Measurements from ENCODE around the gene STARD10. TPM values are rescaled to one million over a fixed set of nuclear protein-coding genes. Genes with fewer than 3 reads are reported as not detected.
"Not testable (repeated sequence)": the region's sequence is repeated elsewhere in the genome, so short reads cannot be mapped to it uniquely, and the experiment has no call there.

Gene STARD10
- total RNA-seq, 1 experiment from 2014 or later, result 58.4 TPM

DNA sequence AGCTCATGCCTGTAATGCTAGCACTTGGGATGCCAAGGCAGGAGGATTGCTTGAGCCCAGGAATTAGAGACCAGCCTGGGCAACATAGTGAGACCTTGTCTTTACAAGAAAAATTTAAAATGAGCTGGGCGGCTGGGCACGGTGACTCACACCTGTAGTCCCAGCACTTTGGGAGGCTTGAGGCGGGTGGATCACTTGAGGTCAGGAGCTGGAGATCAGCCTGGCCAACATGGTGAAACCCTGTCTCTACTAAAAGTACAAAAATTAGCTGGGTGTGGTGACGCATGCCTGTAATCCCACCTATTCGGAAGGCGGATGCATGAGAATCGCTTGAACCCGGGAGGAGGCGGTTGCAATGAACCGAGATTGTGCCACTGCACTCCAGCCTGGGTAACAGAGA, 17.8 kb upstream of the STARD10 start:
- H3K79me2 ChIP-seq (ENCODE audit: insufficient read depth, low read length), result peaks cover 27% of the 10 kb centered on the region
- H2AFZ ChIP-seq (ENCODE audit: low read depth, low read length, poor library complexity, severe bottlenecking); H4K20me1 ChIP-seq (ENCODE audit: insufficient read depth); intact Hi-C loops (cut with micrococcal nuclease); H3K27ac ChIP-seq (ENCODE audit: low read depth, low read length); H3K9me3 ChIP-seq (ENCODE audit: control insufficient read depth in 1 of 2, insufficient read depth in 1 of 2, low read depth in 1 of 2, low read length in 2 of 2); H3K9me2 ChIP-seq (ENCODE audit: insufficient read depth); ATAC-seq; H3K27me3 ChIP-seq (ENCODE audit: insufficient read depth, low read length); H3K9ac ChIP-seq (ENCODE audit: low read length); H3K4me3 ChIP-seq (replicated peaks in 1 of 2; ENCODE audit: low read depth in 1 of 2, low read length in 2 of 2); H3K36me3 ChIP-seq (ENCODE audit: control insufficient read depth in 1 of 2, insufficient read depth in 2 of 2, low read length in 2 of 2); POLR2A ChIA-PET; RAD21 ChIA-PET (ENCODE audit: low non-redundant PET in 1 of 2, low total read pairs in 2 of 2, uncharacterized antibody in 2 of 2, unreplicated experiment in 2 of 2); BruUV-seq (replicated peaks); DNase-seq (ENCODE audit: low read depth, low spot score): not testable (repeated sequence)
- CTCF ChIA-PET, result interaction anchor here (0.6 to 2.8 kb wide), 2 partner anchors 17 to 88 kb away, joined by 3 to 27 read pairs; no protein-coding TSS in a partner anchor
- H3K4me2 ChIP-seq (ENCODE audit: low read length), result peak overlapping the region; percentile 100; the same call in 1 of the 2 replicates
- peaks cover 9 to 38% of the 10 kb centered on the region in 2 experiments; a peak in 3 of 4 replicates for H3K4me1 ChIP-seq (ENCODE audit: control insufficient read depth in 1 of 2, insufficient read depth in 2 of 2, low read length in 2 of 2)

DNA sequence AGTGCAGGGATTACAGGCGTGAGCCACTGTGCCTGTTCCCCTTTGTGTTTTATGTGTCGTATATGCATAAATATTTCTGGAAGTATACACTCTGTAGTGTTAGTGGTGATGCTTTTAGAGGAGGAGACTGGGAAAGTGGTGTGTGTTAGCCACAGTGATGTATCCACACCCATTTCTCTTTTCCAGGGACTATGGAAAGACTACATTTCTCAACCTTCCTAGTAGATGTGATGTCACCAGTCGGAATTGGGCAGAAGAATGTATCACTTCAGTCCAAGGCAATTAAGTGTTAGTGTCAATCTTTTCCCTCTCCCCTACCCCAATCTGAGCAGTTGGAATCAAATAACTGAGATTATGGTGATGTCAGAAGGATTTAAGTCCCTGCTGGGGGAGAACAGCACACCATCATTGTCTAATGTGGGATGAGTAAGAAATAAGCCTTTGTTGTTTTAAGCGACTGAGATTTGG, 14.5 kb upstream of the STARD10 start:
- no TSS peak for BruUV-seq (replicated peaks)
- Histone ChIP-seq H3K9me2 (ENCODE audit: insufficient read depth) (no peaks in the 10 kb centered on the region), H3K4me1 (ENCODE audit: control insufficient read depth in 1 of 2, insufficient read depth in 2 of 2, low read length in 2 of 2) (peaks cover 6 to 15% of the 10 kb centered on the region in 2 experiments; a peak in 2 of 4 replicates), H3K4me3 (replicated peaks in 1 of 2; ENCODE audit: low read depth in 1 of 2, low read length in 2 of 2) (no peak overlapping the region), H3K27ac (ENCODE audit: low read depth, low read length) (no peak overlapping the region), H4K20me1 (ENCODE audit: insufficient read depth) (no peaks in the 10 kb centered on the region), H3K9ac (ENCODE audit: low read length) (no peak overlapping the region), H3K9me3 (ENCODE audit: control insufficient read depth in 1 of 2, insufficient read depth in 1 of 2, low read depth in 1 of 2, low read length in 2 of 2) (no peaks in the 10 kb centered on the region), H3K4me2 (ENCODE audit: low read length) (no peak overlapping the region), H3K27me3 (ENCODE audit: insufficient read depth, low read length) (no peaks in the 10 kb centered on the region), H3K36me3 (ENCODE audit: control insufficient read depth in 1 of 2, insufficient read depth in 2 of 2, low read length in 2 of 2) (peaks cover 0 to 9% of the 10 kb centered on the region in 2 experiments; a peak in 1 of 4 replicates), H2AFZ (ENCODE audit: low read depth, low read length, poor library complexity, severe bottlenecking) (no peak overlapping the region), H3K79me2 (ENCODE audit: insufficient read depth, low read length) (peaks cover 22% of the 10 kb centered on the region)
- ATAC-seq, result no peak
- no peak for DNase-seq (ENCODE audit: low read depth, low spot score)
- intact Hi-C loops (cut with micrococcal nuclease), result no loop called here
- ChIA-PET RAD21 (ENCODE audit: low non-redundant PET in 1 of 2, low total read pairs in 2 of 2, uncharacterized antibody in 2 of 2, unreplicated experiment in 2 of 2) (no interaction called here), POLR2A (no interaction called here), CTCF (interaction anchor here (1.6 kb wide), 1 partner anchor 14 kb away, joined by 5 read pairs; the partner anchor contains the start of gene STARD10)
- TF ChIP-seq SP1 (IDR thresholded peaks at IDR 0.05; ENCODE audit: low read depth), result no peak
- TF ChIP-seq, protein P1, sequence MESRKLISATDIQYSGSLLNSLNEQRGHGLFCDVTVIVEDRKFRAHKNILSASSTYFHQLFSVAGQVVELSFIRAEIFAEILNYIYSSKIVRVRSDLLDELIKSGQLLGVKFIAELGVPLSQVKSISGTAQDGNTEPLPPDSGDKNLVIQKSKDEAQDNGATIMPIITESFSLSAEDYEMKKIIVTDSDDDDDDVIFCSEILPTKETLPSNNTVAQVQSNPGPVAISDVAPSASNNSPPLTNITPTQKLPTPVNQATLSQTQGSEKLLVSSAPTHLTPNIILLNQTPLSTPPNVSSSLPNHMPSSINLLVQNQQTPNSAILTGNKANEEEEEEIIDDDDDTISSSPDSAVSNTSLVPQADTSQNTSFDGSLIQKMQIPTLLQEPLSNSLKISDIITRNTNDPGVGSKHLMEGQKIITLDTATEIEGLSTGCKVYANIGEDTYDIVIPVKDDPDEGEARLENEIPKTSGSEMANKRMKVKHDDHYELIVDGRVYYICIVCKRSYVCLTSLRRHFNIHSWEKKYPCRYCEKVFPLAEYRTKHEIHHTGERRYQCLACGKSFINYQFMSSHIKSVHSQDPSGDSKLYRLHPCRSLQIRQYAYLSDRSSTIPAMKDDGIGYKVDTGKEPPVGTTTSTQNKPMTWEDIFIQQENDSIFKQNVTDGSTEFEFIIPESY (IDR thresholded peaks at IDR 0.05; ENCODE audit: extremely low read depth, insufficient replicate concordance, low read length), result no peak
- TF ChIP-seq ZFX (IDR thresholded peaks at IDR 0.05), result no peak
- no peak for TF ChIP-seq EZH2 (IDR thresholded peaks at IDR 0.05)
- TF ChIP-seq, protein P2, sequence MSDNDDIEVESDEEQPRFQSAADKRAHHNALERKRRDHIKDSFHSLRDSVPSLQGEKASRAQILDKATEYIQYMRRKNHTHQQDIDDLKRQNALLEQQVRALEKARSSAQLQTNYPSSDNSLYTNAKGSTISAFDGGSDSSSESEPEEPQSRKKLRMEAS (IDR thresholded peaks at IDR 0.05), result no peak
- no peak for TF ChIP-seq POLR2A (IDR thresholded peaks at IDR 0.05; ENCODE audit: borderline replicate concordance, extremely low read depth, insufficient read depth, insufficient read length)
- TF ChIP-seq, protein P3, sequence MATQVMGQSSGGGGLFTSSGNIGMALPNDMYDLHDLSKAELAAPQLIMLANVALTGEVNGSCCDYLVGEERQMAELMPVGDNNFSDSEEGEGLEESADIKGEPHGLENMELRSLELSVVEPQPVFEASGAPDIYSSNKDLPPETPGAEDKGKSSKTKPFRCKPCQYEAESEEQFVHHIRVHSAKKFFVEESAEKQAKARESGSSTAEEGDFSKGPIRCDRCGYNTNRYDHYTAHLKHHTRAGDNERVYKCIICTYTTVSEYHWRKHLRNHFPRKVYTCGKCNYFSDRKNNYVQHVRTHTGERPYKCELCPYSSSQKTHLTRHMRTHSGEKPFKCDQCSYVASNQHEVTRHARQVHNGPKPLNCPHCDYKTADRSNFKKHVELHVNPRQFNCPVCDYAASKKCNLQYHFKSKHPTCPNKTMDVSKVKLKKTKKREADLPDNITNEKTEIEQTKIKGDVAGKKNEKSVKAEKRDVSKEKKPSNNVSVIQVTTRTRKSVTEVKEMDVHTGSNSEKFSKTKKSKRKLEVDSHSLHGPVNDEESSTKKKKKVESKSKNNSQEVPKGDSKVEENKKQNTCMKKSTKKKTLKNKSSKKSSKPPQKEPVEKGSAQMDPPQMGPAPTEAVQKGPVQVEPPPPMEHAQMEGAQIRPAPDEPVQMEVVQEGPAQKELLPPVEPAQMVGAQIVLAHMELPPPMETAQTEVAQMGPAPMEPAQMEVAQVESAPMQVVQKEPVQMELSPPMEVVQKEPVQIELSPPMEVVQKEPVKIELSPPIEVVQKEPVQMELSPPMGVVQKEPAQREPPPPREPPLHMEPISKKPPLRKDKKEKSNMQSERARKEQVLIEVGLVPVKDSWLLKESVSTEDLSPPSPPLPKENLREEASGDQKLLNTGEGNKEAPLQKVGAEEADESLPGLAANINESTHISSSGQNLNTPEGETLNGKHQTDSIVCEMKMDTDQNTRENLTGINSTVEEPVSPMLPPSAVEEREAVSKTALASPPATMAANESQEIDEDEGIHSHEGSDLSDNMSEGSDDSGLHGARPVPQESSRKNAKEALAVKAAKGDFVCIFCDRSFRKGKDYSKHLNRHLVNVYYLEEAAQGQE (IDR thresholded peaks at IDR 0.05; ENCODE audit: low read depth), result no peak

Measured in HCT116 (cell line).